Measurements from ENCODE around the gene SEPTIN7.

DNA sequence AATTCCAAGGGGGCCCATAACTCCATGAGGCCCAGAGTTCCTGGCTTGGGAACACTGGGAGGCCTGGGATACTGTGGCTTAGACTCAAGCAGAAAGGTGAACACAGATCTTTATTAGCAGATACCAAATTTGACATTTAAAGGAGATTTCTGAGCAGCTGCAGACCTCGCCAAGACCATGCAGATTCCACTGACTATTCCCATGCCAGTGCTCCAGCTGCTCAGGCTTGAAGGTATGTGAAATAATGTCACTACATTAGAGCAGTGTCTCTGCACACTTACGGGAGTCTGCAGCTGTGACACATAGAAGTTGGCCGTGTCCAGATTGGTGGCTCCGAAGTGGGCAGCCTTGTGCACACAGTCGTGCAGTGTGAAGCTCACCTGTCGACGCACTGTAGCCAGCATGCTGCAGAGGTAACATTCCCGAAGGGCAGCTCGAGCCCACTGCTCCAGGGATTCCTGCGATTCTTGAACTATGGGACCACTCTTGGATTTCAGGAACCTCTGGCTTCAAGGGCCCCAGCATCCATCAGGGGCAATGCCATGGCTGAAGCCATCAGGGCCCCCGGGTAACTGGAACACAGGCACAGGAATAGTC lies 46.1 kb downstream of the SEPTIN7 start:
- TF ChIP-seq POLR2A (IDR thresholded peaks at IDR 0.05; ENCODE audit: extremely low read depth, insufficient read length) = no peak
- TF ChIP-seq, protein P1, sequence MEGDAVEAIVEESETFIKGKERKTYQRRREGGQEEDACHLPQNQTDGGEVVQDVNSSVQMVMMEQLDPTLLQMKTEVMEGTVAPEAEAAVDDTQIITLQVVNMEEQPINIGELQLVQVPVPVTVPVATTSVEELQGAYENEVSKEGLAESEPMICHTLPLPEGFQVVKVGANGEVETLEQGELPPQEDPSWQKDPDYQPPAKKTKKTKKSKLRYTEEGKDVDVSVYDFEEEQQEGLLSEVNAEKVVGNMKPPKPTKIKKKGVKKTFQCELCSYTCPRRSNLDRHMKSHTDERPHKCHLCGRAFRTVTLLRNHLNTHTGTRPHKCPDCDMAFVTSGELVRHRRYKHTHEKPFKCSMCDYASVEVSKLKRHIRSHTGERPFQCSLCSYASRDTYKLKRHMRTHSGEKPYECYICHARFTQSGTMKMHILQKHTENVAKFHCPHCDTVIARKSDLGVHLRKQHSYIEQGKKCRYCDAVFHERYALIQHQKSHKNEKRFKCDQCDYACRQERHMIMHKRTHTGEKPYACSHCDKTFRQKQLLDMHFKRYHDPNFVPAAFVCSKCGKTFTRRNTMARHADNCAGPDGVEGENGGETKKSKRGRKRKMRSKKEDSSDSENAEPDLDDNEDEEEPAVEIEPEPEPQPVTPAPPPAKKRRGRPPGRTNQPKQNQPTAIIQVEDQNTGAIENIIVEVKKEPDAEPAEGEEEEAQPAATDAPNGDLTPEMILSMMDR (IDR thresholded peaks at IDR 0.05; ENCODE audit: low read depth, low read length) = no peak
- TF ChIP-seq, protein P2, sequence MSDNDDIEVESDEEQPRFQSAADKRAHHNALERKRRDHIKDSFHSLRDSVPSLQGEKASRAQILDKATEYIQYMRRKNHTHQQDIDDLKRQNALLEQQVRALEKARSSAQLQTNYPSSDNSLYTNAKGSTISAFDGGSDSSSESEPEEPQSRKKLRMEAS (IDR thresholded peaks at IDR 0.05; ENCODE audit: low read depth, low read length) = no peak

Measured in NB4 (cell line).